PC-9 (cell line): ENCODE measurements around the gene SCYGR2. TPM values are rescaled to one million over a fixed set of nuclear protein-coding genes. Genes with fewer than 3 reads are reported as not detected.

ENCODE experiments used
- BruUV-seq: library from RNA; stranded (reverse); fragments of 400-500 nt; replicated peaks from 2 replicates; lab custom pipeline; 2021; lab: Mats Ljungman, UMichigan
- CTCF ChIA-PET: fragments of 300-600 bp; sonication (Branson Sonifier 250); formaldehyde crosslinking; loops from one replicate; lab custom pipeline; 2022; ENCODE audit warnings: antibody characterized with exemption; lab: Charles Lee
- POLR2A ChIA-PET: fragments of 300-600 bp; sonication (Branson Sonifier 250); formaldehyde crosslinking; loops from one replicate; lab custom pipeline; 2022; ENCODE audit warnings: antibody characterized with exemption; ENCODE audit not compliant: unreplicated experiment; lab: Charles Lee
- DNase-seq, 2 experiments: peaks; one replicate each; pipeline versions ENCODE4 v3.0.0 to v3.0.0-alpha.2; 2015 to 2022; ENCODE audit warnings: mixed read lengths in 1 of 2
- H2AFZ ChIP-seq: fragments of 200-600 bp; sonication (generic); 2 replicates; pipeline ENCODE4 v1.8.1; 2017; ENCODE audit warnings: antibody characterized with exemption
- H3F3A ChIP-seq: fragments of 200-600 bp; sonication (generic); 2 replicates; pipeline ENCODE4 v1.8.1; 2017; ENCODE audit warnings: antibody characterized with exemption, mild to moderate bottlenecking, low read depth; ENCODE audit not compliant: insufficient read depth
- H3K27ac ChIP-seq: fragments of 200-600 bp; sonication (generic); 2 replicates; pipeline ENCODE4 v1.6.1; 2016; ENCODE audit warnings: mixed run types
- H3K27me3 ChIP-seq: fragments of 200-600 bp; sonication (generic); 2 replicates; pipeline ENCODE4 v1.6.1; 2016; ENCODE audit warnings: low read depth, mixed run types; ENCODE audit not compliant: insufficient read depth
- H3K36me3 ChIP-seq: fragments of 200-600 bp; sonication (generic); 2 replicates; pipeline ENCODE4 v1.6.1; 2016; ENCODE audit warnings: low read depth, mixed run types
- H3K4me1 ChIP-seq: fragments of 200-600 bp; sonication (generic); replicated peaks from 2 replicates; pipeline ENCODE4 v1.6.1; 2016; ENCODE audit warnings: mixed run types; ENCODE audit not compliant: insufficient read depth
- H3K4me2 ChIP-seq: fragments of 200-600 bp; sonication (generic); 2 replicates; pipeline ENCODE4 v1.6.1; 2017; ENCODE audit warnings: mixed run types
- H3K4me3 ChIP-seq: fragments of 200-600 bp; sonication (generic); 2 replicates; pipeline ENCODE4 v1.6.1; 2016; ENCODE audit warnings: mixed run types
- H3K79me2 ChIP-seq: fragments of 200-600 bp; sonication (generic); 2 replicates; pipeline ENCODE4 v1.6.1; 2017; ENCODE audit warnings: low read depth, mixed run types
- H3K9me2 ChIP-seq: fragments of 200-600 bp; sonication (generic); 2 replicates; pipeline ENCODE4 v1.8.1; 2017; ENCODE audit warnings: mild to moderate bottlenecking; ENCODE audit not compliant: insufficient read depth
- H3K9me3 ChIP-seq: fragments of 200-600 bp; sonication (generic); 2 replicates; pipeline ENCODE4 v1.8.1; 2016; ENCODE audit warnings: low read depth; ENCODE audit not compliant: insufficient read depth
- H4K20me1 ChIP-seq: fragments of 200-600 bp; sonication (generic); 2 replicates; pipeline ENCODE4 v1.8.1; 2017; ENCODE audit not compliant: insufficient read depth
- EZH2 ChIP-seq: fragments of 200-600 bp; sonication (generic); IDR thresholded peaks from 2 replicates; pipeline ENCODE4 v1.8.0; 2017; ENCODE audit warnings: antibody characterized with exemption, low read depth
- intact Hi-C: fragments of 100-400 bp; cut with micrococcal nuclease; formaldehyde crosslinking; loops from one replicate; pipeline ENCODE4 v1.10.0; 2022; ENCODE audit not compliant: unreplicated experiment
- total RNA-seq: library from RNA; stranded (reverse); gene quantifications from 2 replicates; pipeline ENCODE4 v1.2.3, GENCODE V29; 2021
- TF ChIP-seq, protein P1 (sequence below): fragments of 200-600 bp; sonication (generic); conservative IDR thresholded peaks from 2 replicates; pipeline ENCODE4 v1.6.1; 2017; ENCODE audit warnings: mixed run types, antibody characterized with exemption, mild to moderate bottlenecking, moderate library complexity

Gene SCYGR2
- total RNA-seq, 1 experiment from 2014 or later = not detected

- Histone ChIP-seq H2AFZ (no peak overlapping the region), H3K27ac (no peak overlapping the region), H4K20me1 (no peaks in the 10 kb centered on the region), H3K36me3 (no peaks in the 10 kb centered on the region), H3K4me3 (no peak overlapping the region), H3F3A (peaks cover 9% of the 10 kb centered on the region), H3K27me3 (no peaks in the 10 kb centered on the region), H3K4me2 (no peak overlapping the region), H3K9me3 (peaks cover 7% of the 10 kb centered on the region), H3K79me2 (no peaks in the 10 kb centered on the region), H3K4me1 (no peaks in the 10 kb centered on the region), H3K9me2 (peaks cover 4% of the 10 kb centered on the region; the same call in 1 of the 2 replicates)
- no TSS peak for BruUV-seq
- ChIA-PET CTCF (no interaction called here), POLR2A (interaction anchor here (0.6 kb wide), 2 partner anchors 46 to 102 kb away, joined by 3 to 6 read pairs; no protein-coding TSS in a partner anchor)
- TF ChIP-seq, protein P1, sequence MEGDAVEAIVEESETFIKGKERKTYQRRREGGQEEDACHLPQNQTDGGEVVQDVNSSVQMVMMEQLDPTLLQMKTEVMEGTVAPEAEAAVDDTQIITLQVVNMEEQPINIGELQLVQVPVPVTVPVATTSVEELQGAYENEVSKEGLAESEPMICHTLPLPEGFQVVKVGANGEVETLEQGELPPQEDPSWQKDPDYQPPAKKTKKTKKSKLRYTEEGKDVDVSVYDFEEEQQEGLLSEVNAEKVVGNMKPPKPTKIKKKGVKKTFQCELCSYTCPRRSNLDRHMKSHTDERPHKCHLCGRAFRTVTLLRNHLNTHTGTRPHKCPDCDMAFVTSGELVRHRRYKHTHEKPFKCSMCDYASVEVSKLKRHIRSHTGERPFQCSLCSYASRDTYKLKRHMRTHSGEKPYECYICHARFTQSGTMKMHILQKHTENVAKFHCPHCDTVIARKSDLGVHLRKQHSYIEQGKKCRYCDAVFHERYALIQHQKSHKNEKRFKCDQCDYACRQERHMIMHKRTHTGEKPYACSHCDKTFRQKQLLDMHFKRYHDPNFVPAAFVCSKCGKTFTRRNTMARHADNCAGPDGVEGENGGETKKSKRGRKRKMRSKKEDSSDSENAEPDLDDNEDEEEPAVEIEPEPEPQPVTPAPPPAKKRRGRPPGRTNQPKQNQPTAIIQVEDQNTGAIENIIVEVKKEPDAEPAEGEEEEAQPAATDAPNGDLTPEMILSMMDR = no peak
- TF ChIP-seq EZH2 = no peak
- DNase-seq = no peak
- intact Hi-C loops = loop anchor here (10.0 kb wide), 1 partner anchor 187 kb away; no protein-coding TSS in a partner anchor
Observed at GRCh38 chr2:227577555-227577954, 21.1 kb upstream of the SCYGR2 start.

DNA sequence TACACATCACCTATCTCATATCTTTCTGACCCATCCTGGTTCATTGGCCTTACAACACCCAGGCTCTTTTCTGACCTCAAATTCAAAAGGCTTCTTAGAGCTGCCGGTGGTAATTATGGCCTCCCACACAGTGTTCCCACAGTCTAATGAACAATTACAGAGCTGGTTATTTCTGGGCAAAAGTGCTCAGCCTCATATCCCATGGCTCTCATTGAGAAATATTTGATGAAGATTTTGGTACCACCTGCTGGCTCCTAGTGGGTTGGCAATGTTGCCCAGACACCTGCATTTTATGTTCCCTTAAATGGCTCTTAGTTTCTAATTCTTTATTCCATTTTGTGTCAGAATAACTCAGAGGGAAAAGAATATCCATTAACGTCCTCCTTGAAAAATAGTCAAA is 20.1 kb upstream of the SCYGR2 start:
- peaks cover 7% of the 10 kb centered on the region for H3K9me3 ChIP-seq
- no TSS peak for BruUV-seq
- intact Hi-C loops = loop anchor here (10.0 kb wide), 1 partner anchor 186 kb away; no protein-coding TSS in a partner anchor
- H3K4me1 ChIP-seq = no peaks in the 10 kb centered on the region
- H3K79me2 ChIP-seq = no peaks in the 10 kb centered on the region
- ChIA-PET CTCF (no interaction called here), POLR2A (interaction anchor here (0.6 kb wide), 1 partner anchor 79 kb away, joined by 4 read pairs; no protein-coding TSS in a partner anchor)
- no peaks in the 10 kb centered on the region; the same call in 1 of the 2 replicates for H3F3A ChIP-seq
- no peaks in the 10 kb centered on the region for H3K36me3 ChIP-seq
- H2AFZ ChIP-seq = no peak overlapping the region
- H3K4me2 ChIP-seq = no peak overlapping the region
- H3K9me2 ChIP-seq = peaks cover 4% of the 10 kb centered on the region; the same call in 1 of the 2 replicates
- H4K20me1 ChIP-seq = no peaks in the 10 kb centered on the region
- no peaks in the 10 kb centered on the region for H3K27me3 ChIP-seq
- TF ChIP-seq EZH2 = no peak
- TF ChIP-seq, protein P1 = no peak
- DNase-seq = no peak
- no peak overlapping the region for H3K27ac ChIP-seq
- no peak overlapping the region for H3K4me3 ChIP-seq

- H3K4me1 ChIP-seq = no peaks in the 10 kb centered on the region
- ChIA-PET CTCF (no interaction called here), POLR2A (no interaction called here)
- no TSS peak for BruUV-seq
- H4K20me1 ChIP-seq = no peaks in the 10 kb centered on the region
- TF ChIP-seq, protein P1 = no peak
- no peak for TF ChIP-seq EZH2
- H3K4me2 ChIP-seq = no peak overlapping the region
- H3K36me3 ChIP-seq = no peaks in the 10 kb centered on the region
- intact Hi-C loops = loop anchor here (10.0 kb wide), 1 partner anchor 185 kb away; no protein-coding TSS in a partner anchor
- H3K27ac ChIP-seq = no peak overlapping the region
- no peak overlapping the region for H3K4me3 ChIP-seq
- no peaks in the 10 kb centered on the region for H3K27me3 ChIP-seq
- peaks cover 4% of the 10 kb centered on the region; the same call in 1 of the 2 replicates for H3K9me2 ChIP-seq
- H3K79me2 ChIP-seq = no peaks in the 10 kb centered on the region
- peaks cover 7% of the 10 kb centered on the region for H3K9me3 ChIP-seq
- no peak for DNase-seq
- no peak overlapping the region for H2AFZ ChIP-seq
- no peaks in the 10 kb centered on the region; the same call in 1 of the 2 replicates for H3F3A ChIP-seq
Observed at GRCh38 chr2:227579791-227580190, 18.9 kb upstream of the SCYGR2 start.
